ENCODE data around the gene WFDC1.

WFDC1 gene

GRCh38 chr16:84299734-84300440, 5.2 kb downstream of the WFDC1 start:
- no peak for TF ChIP-seq CTCF (IDR thresholded peaks at IDR 0.05; ENCODE audit: low read depth, low read length)
- no peak for TF ChIP-seq EZH2phosphoT487 (IDR thresholded peaks at IDR 0.05; ENCODE audit: low read depth)

GRCh38 chr16:84302111-84302954, 7.7 kb downstream of the WFDC1 start:
- no peak overlapping the region for H3K4me2 ChIP-seq (ENCODE audit: low read length)
- no peaks in the 10 kb centered on the region for H3K9me3 ChIP-seq (ENCODE audit: insufficient read depth, low read length)
- no peaks in the 10 kb centered on the region for H3K4me1 ChIP-seq (ENCODE audit: low read length)
- H3K9ac ChIP-seq (ENCODE audit: low read length) = no peak overlapping the region
- TF ChIP-seq CTCF (IDR thresholded peaks at IDR 0.05; ENCODE audit: low read depth, low read length) = no peak
- TF ChIP-seq EZH2phosphoT487 (IDR thresholded peaks at IDR 0.05; ENCODE audit: low read depth) = no peak
- H3K27ac ChIP-seq (ENCODE audit: low read length) = no peak overlapping the region
- H3K27me3 ChIP-seq (ENCODE audit: low read depth, low read length) = peaks cover 15% of the 10 kb centered on the region; the same call in 1 of the 2 replicates
- H4K20me1 ChIP-seq (ENCODE audit: insufficient read depth, low read length) = no peaks in the 10 kb centered on the region
- no peak overlapping the region for H3K4me3 ChIP-seq (ENCODE audit: low read length)
- no peak overlapping the region for H2AFZ ChIP-seq (ENCODE audit: low read depth, low read length)
- H3K79me2 ChIP-seq (ENCODE audit: low read length) = no peaks in the 10 kb centered on the region
- H3K36me3 ChIP-seq (replicated peaks; ENCODE audit: low read depth, low read length) = no peaks in the 10 kb centered on the region

More at GRCh38 chr16:84299734-84300440, 5.2 kb downstream of the WFDC1 start:
- no peak overlapping the region for H3K9ac ChIP-seq (ENCODE audit: low read length)
- H3K9me3 ChIP-seq (ENCODE audit: insufficient read depth, low read length) = no peaks in the 10 kb centered on the region
- H2AFZ ChIP-seq (ENCODE audit: low read depth, low read length) = no peak overlapping the region
- no peaks in the 10 kb centered on the region for H3K36me3 ChIP-seq (replicated peaks; ENCODE audit: low read depth, low read length)
- no peak overlapping the region for H3K4me3 ChIP-seq (ENCODE audit: low read length)
- no peaks in the 10 kb centered on the region for H4K20me1 ChIP-seq (ENCODE audit: insufficient read depth, low read length)
- no peaks in the 10 kb centered on the region for H3K79me2 ChIP-seq (ENCODE audit: low read length)
- H3K27me3 ChIP-seq (ENCODE audit: low read depth, low read length) = peaks cover 19% of the 10 kb centered on the region; the same call in 1 of the 2 replicates
- H3K4me2 ChIP-seq (ENCODE audit: low read length) = no peak overlapping the region
- no peaks in the 10 kb centered on the region for H3K4me1 ChIP-seq (ENCODE audit: low read length)
- no peak overlapping the region for H3K27ac ChIP-seq (ENCODE audit: low read length)

GRCh38 chr16:84303023-84303422, 8.3 kb downstream of the WFDC1 start:
- TF ChIP-seq CTCF (IDR thresholded peaks at IDR 0.05; ENCODE audit: low read depth, low read length) = no peak
- TF ChIP-seq EZH2phosphoT487 (IDR thresholded peaks at IDR 0.05; ENCODE audit: low read depth) = no peak
- H3K79me2 ChIP-seq (ENCODE audit: low read length) = no peaks in the 10 kb centered on the region
- no peaks in the 10 kb centered on the region for H3K9me3 ChIP-seq (ENCODE audit: insufficient read depth, low read length)
- no peak overlapping the region for H3K4me3 ChIP-seq (ENCODE audit: low read length)
- H3K27me3 ChIP-seq (ENCODE audit: low read depth, low read length) = peaks cover 15% of the 10 kb centered on the region; the same call in 1 of the 2 replicates
- H2AFZ ChIP-seq (ENCODE audit: low read depth, low read length) = no peak overlapping the region
- H4K20me1 ChIP-seq (ENCODE audit: insufficient read depth, low read length) = no peaks in the 10 kb centered on the region
- no peak overlapping the region for H3K9ac ChIP-seq (ENCODE audit: low read length)
- H3K4me1 ChIP-seq (ENCODE audit: low read length) = no peaks in the 10 kb centered on the region
- no peak overlapping the region for H3K27ac ChIP-seq (ENCODE audit: low read length)
- no peak overlapping the region for H3K4me2 ChIP-seq (ENCODE audit: low read length)
- H3K36me3 ChIP-seq (replicated peaks; ENCODE audit: low read depth, low read length) = no peaks in the 10 kb centered on the region

GRCh38 chr16:84303516-84303915, 8.8 kb downstream of the WFDC1 start:
- H3K9ac ChIP-seq (ENCODE audit: low read length) = no peak overlapping the region

More at GRCh38 chr16:84303516-84303915, 8.8 kb downstream of the WFDC1 start:
- no peak overlapping the region for H2AFZ ChIP-seq (ENCODE audit: low read depth, low read length)
- H3K27me3 ChIP-seq (ENCODE audit: low read depth, low read length) = peaks cover 15% of the 10 kb centered on the region; the same call in 1 of the 2 replicates
- H3K36me3 ChIP-seq (replicated peaks; ENCODE audit: low read depth, low read length) = no peaks in the 10 kb centered on the region
- no peak overlapping the region for H3K27ac ChIP-seq (ENCODE audit: low read length)
- no peaks in the 10 kb centered on the region for H3K79me2 ChIP-seq (ENCODE audit: low read length)
- TF ChIP-seq CTCF (IDR thresholded peaks at IDR 0.05; ENCODE audit: low read depth, low read length) (no peak), EZH2phosphoT487 (IDR thresholded peaks at IDR 0.05; ENCODE audit: low read depth) (no peak)
- no peaks in the 10 kb centered on the region for H3K4me1 ChIP-seq (ENCODE audit: low read length)
- no peaks in the 10 kb centered on the region for H4K20me1 ChIP-seq (ENCODE audit: insufficient read depth, low read length)
- no peak overlapping the region for H3K4me2 ChIP-seq (ENCODE audit: low read length)
- H3K4me3 ChIP-seq (ENCODE audit: low read length) = no peak overlapping the region
- H3K9me3 ChIP-seq (ENCODE audit: insufficient read depth, low read length) = no peaks in the 10 kb centered on the region

Data from OCI-LY3 (cell line).